SK-N-SH (cell line): ENCODE results near the gene PRKCB. TPM values are rescaled to one million over a fixed set of nuclear protein-coding genes. Genes with fewer than 3 reads are reported as not detected.

Experiments
- CTCF ChIA-PET: fragments of 300-600, 350-600 bp; formaldehyde crosslinking; extraction: SDS; loops from one replicate; lab custom pipeline; 2021; lab: Yijun Ruan, JAX
- POLR2A ChIA-PET: fragments of 350-600 bp; sonication (Branson Sonifier 250); formaldehyde crosslinking; extraction: SDS; loops from one replicate; lab custom pipeline; 2020; ENCODE audit warnings: antibody characterized with exemption, inconsistent platforms; lab: Yijun Ruan, JAX
- DNase-seq: peaks from one replicate; pipeline ENCODE4 v3.0.0; 2012
- H2AFZ ChIP-seq: fragments of 200-600 bp; sonication (generic); 2 replicates; pipeline ENCODE4 v1.8.1; 2016; ENCODE audit warnings: antibody characterized with exemption, mild to moderate bottlenecking, low read depth
- H3F3A ChIP-seq: fragments of 200-600 bp; sonication (generic); replicated peaks from 2 replicates; pipeline ENCODE3; 2016; ENCODE audit warnings: antibody characterized with exemption, mild to moderate bottlenecking; ENCODE audit not compliant: insufficient read depth
- H3K27ac ChIP-seq, 2 experiments: fragments of 200-500 bp in 1 of 2; fragments of 200-600 bp in 1 of 2; sonication (Bioruptor generic) in 1 of 2; sonication (generic), shearing (Covaris generic) in 1 of 2; 2 replicates each; pipeline versions ENCODE4 v1.5.1 to v1.6.1; 2014 to 2016; ENCODE audit warnings: low read depth in 2 of 2, inconsistent platforms in 1 of 2, low read length in 1 of 2, mild to moderate bottlenecking in 1 of 2, mixed read lengths in 1 of 2
- H3K27me3 ChIP-seq: fragments of 200-600 bp; sonication (generic), shearing (Covaris generic); 2 replicates; pipeline ENCODE4 v1.6.1; 2016; ENCODE audit warnings: mixed run types; ENCODE audit not compliant: insufficient read depth
- H3K36me3 ChIP-seq, 2 experiments: fragments of 200-500 bp in 1 of 2; fragments of 200-600 bp in 1 of 2; sonication (Bioruptor generic) in 1 of 2; sonication (generic) in 1 of 2; replicated peaks in 1 of 2; 2 replicates each; pipeline versions ENCODE3 to v1.5.1; 2014 to 2016; ENCODE audit warnings: low read length in 1 of 2, mild to moderate bottlenecking in 1 of 2; ENCODE audit not compliant: insufficient read depth in 2 of 2, control insufficient read depth in 1 of 2
- H3K4me1 ChIP-seq, 2 experiments: fragments of 200-500 bp in 1 of 2; fragments of 200-600 bp in 1 of 2; sonication (Bioruptor generic) in 1 of 2; sonication (generic), shearing (Covaris generic) in 1 of 2; 2 replicates each; pipeline versions ENCODE4 v1.5.1 to v1.6.1; 2014 to 2016; ENCODE audit warnings: low read depth in 1 of 2, low read length in 1 of 2, mixed run types in 1 of 2; ENCODE audit not compliant: insufficient read depth in 2 of 2, control insufficient read depth in 1 of 2
- H3K4me2 ChIP-seq: fragments of 200-600 bp; sonication (generic), shearing (Covaris generic); 2 replicates; pipeline ENCODE4 v1.6.1; 2017; ENCODE audit warnings: mixed run types
- H3K4me3 ChIP-seq, 2 experiments: fragments of 200-500 bp in 1 of 2; fragments of 200-600 bp in 1 of 2; sonication (Bioruptor generic) in 1 of 2; sonication (generic), shearing (Covaris generic) in 1 of 2; 2 replicates each; pipeline versions ENCODE4 v1.5.1 to v1.8.1; 2014 to 2016; ENCODE audit warnings: low read depth in 2 of 2, inconsistent platforms in 1 of 2, low read length in 1 of 2, mild to moderate bottlenecking in 1 of 2, mixed read lengths in 1 of 2, moderate library complexity in 1 of 2
- H3K79me2 ChIP-seq: fragments of 200-600 bp; sonication (generic); 2 replicates; pipeline ENCODE4 v1.8.1; 2017; ENCODE audit warnings: mild to moderate bottlenecking; ENCODE audit not compliant: insufficient read depth
- H3K9ac ChIP-seq: fragments of 200-600 bp; sonication (generic); 2 replicates; pipeline ENCODE4 v1.6.1; 2017; ENCODE audit warnings: mixed run types
- H3K9me2 ChIP-seq: fragments of 200-600 bp; sonication (generic); 2 replicates; pipeline ENCODE4 v1.6.1; 2017; ENCODE audit warnings: mixed run types
- H3K9me3 ChIP-seq: fragments of 200-600 bp; sonication (generic); 2 replicates; pipeline ENCODE4 v1.6.1; 2017; ENCODE audit warnings: mixed run types, mild to moderate bottlenecking, moderate library complexity
- H4K20me1 ChIP-seq: fragments of 200-600 bp; sonication (generic); 2 replicates; pipeline ENCODE4 v1.6.1; 2017; ENCODE audit warnings: mild to moderate bottlenecking, mixed run types; ENCODE audit not compliant: insufficient read depth
- CTCF ChIP-seq: fragments of 200-600 bp; sonication (generic); IDR thresholded peaks from 2 replicates; pipeline ENCODE4 v1.6.1; 2017; ENCODE audit warnings: antibody characterized with exemption, mild to moderate bottlenecking, moderate library complexity
- EP300 ChIP-seq, 2 experiments: IDR thresholded peaks; 2 replicates each; pipeline versions ENCODE4 v1.4.0 to v1.6.1; 2012; ENCODE audit warnings: borderline replicate concordance in 1 of 2, low read depth in 1 of 2, low read length in 1 of 2
- EZH2phosphoT487 ChIP-seq: fragments of 200-600 bp; sonication (generic); IDR thresholded peaks from 2 replicates; pipeline ENCODE4 v1.6.1; 2017; ENCODE audit warnings: low read depth, mixed run types, mild to moderate bottlenecking, antibody characterized with exemption, moderate library complexity, borderline replicate concordance
- FOXJ3 ChIP-seq: sonication (generic); formaldehyde crosslinking; IDR thresholded peaks from 2 replicates; pipeline ENCODE4 v1.5.1; 2020; ENCODE audit warnings: mild to moderate bottlenecking, missing genetic modification reagents
- FOXM1 ChIP-seq: IDR thresholded peaks from 2 replicates; pipeline ENCODE4 v1.4.0; 2012; ENCODE audit warnings: low read depth, mild to moderate bottlenecking
- IRF3 ChIP-seq: fragments of 150-350 bp; IDR thresholded peaks from 2 replicates; pipeline ENCODE4 v1.6.1; 2016; ENCODE audit warnings: mild to moderate bottlenecking, low read depth, low read length
- JUND ChIP-seq: IDR thresholded peaks from 2 replicates; pipeline ENCODE4 v1.4.0; 2012
- MAX ChIP-seq: IDR thresholded peaks from 2 replicates; pipeline ENCODE4 v1.4.0; 2012; ENCODE audit warnings: low read depth
- MXI1 ChIP-seq: IDR thresholded peaks from 2 replicates; pipeline ENCODE4 v1.6.1; 2012; ENCODE audit warnings: mild to moderate bottlenecking, low read depth, low read length, improper control_type of control experiment
- RCOR1 ChIP-seq: fragments of 150-350 bp; IDR thresholded peaks from 2 replicates; pipeline ENCODE4 v1.6.1; 2017; ENCODE audit warnings: antibody characterized with exemption, low read length
- REST ChIP-seq: IDR thresholded peaks from 2 replicates; pipeline ENCODE4 v1.6.1; 2012; ENCODE audit warnings: mild to moderate bottlenecking, low read depth, low read length, moderate library complexity
- SMC3 ChIP-seq: IDR thresholded peaks from 2 replicates; pipeline ENCODE4 v1.6.1; 2012; ENCODE audit warnings: low read depth, low read length, improper control_type of control experiment
- TCF12 ChIP-seq: IDR thresholded peaks from 2 replicates; pipeline ENCODE4 v1.4.0; 2012
- USF2 ChIP-seq: fragments of 150-350 bp; IDR thresholded peaks from 2 replicates; pipeline ENCODE4 v1.6.1; 2017; ENCODE audit warnings: antibody characterized with exemption, low read length, low read depth, borderline replicate concordance
- YY1 ChIP-seq: IDR thresholded peaks from 2 replicates; pipeline ENCODE4 v1.4.0; 2012; ENCODE audit warnings: low read depth, mild to moderate bottlenecking
- WGBS: methylation state at CpG from one replicate; pipeline ENCODE4 v1.1.6; 2017; ENCODE audit warnings: low lambda C conversion rate; 5-methylcytosine and 5-hydroxymethylcytosine counted together
- polyA plus RNA-seq, 3 experiments: library from polyadenylated mRNA; depleted of rRNA; stranded (reverse); fragments of >200 nt; gene quantifications; 2 replicates each; pipeline ENCODE4 v1.2.3, GENCODE V29; 2012

PRKCB gene
- polyA plus RNA-seq, 1 of the 3 experiments (the other 2 are of a cell fraction) = 0.12 TPM

GRCh38 chr16:23917621-23918020 is 81.8 kb downstream of the PRKCB start (continued):
- no peak for TF ChIP-seq SMC3
- no peak for TF ChIP-seq RCOR1
- no peak for TF ChIP-seq YY1
- TF ChIP-seq CTCF = no peak

GRCh38 chr16:23920446-23920845 is 84.7 kb downstream of the PRKCB start:
- Histone ChIP-seq H3K36me3 (no peaks in the 10 kb centered on the region), H3K4me3 (no peak overlapping the region), H3K27me3 (no peaks in the 10 kb centered on the region), H2AFZ (no peak overlapping the region), H3F3A (no peaks in the 10 kb centered on the region), H3K27ac (no peak overlapping the region), H3K4me1 (no peaks in the 10 kb centered on the region), H3K9me3 (no peaks in the 10 kb centered on the region), H4K20me1 (no peaks in the 10 kb centered on the region), H3K9ac (no peak overlapping the region), H3K4me2 (no peak overlapping the region), H3K9me2 (no peaks in the 10 kb centered on the region), H3K79me2 (no peaks in the 10 kb centered on the region)
- ChIA-PET CTCF (no interaction called here), POLR2A (no interaction called here)
- TF ChIP-seq MXI1 (no peak), JUND (no peak), EP300 (IDR thresholded peaks at IDR 0.05; ENCODE audit: borderline replicate concordance in 1 of 2, low read depth in 1 of 2, low read length in 1 of 2) (no peak), FOXM1 (no peak)
- WGBS = 30% methylated on average over 2 of the region's 2 CpGs
- DNase-seq = no peak

- DNase-seq = no peak
- no peak for TF ChIP-seq REST
- no peak for TF ChIP-seq MXI1
- TF ChIP-seq EP300 (IDR thresholded peaks at IDR 0.05; ENCODE audit: borderline replicate concordance in 1 of 2, low read depth in 1 of 2, low read length in 1 of 2) = no peak
- TF ChIP-seq EZH2phosphoT487 = no peak
- TF ChIP-seq TCF12 = no peak
- TF ChIP-seq IRF3 = no peak
- no peak for TF ChIP-seq FOXJ3
- no peak for TF ChIP-seq MAX
- TF ChIP-seq USF2 = no peak
- TF ChIP-seq YY1 = no peak
- no peak for TF ChIP-seq JUND
- H2AFZ ChIP-seq = no peak overlapping the region
- no peak overlapping the region for H3K4me2 ChIP-seq
- H4K20me1 ChIP-seq = no peaks in the 10 kb centered on the region
- no peaks in the 10 kb centered on the region for H3K9me2 ChIP-seq
- ChIA-PET POLR2A (no interaction called here), CTCF (no interaction called here)
- no peaks in the 10 kb centered on the region for H3K4me1 ChIP-seq
- no peaks in the 10 kb centered on the region for H3K27me3 ChIP-seq
- H3K9ac ChIP-seq = no peak overlapping the region
- 7% methylated on average over 3 of the region's 3 CpGs for WGBS
- H3K79me2 ChIP-seq = no peaks in the 10 kb centered on the region
- no peak overlapping the region for H3K27ac ChIP-seq
- H3K36me3 ChIP-seq = no peaks in the 10 kb centered on the region
- H3F3A ChIP-seq = no peaks in the 10 kb centered on the region
- H3K4me3 ChIP-seq = no peak overlapping the region
- H3K9me3 ChIP-seq = no peaks in the 10 kb centered on the region
Measured at GRCh38 chr16:23920899-23921298, 85.1 kb downstream of the PRKCB start.
